ENCODE measurements around the gene CISD2. TPM values are rescaled to one million over a fixed set of nuclear protein-coding genes. Genes with fewer than 3 reads are reported as not detected.

CISD2 gene, protein sequence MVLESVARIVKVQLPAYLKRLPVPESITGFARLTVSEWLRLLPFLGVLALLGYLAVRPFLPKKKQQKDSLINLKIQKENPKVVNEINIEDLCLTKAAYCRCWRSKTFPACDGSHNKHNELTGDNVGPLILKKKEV
- 32.5 and 40.0 TPM in 2 replicates for total RNA-seq

DNA sequence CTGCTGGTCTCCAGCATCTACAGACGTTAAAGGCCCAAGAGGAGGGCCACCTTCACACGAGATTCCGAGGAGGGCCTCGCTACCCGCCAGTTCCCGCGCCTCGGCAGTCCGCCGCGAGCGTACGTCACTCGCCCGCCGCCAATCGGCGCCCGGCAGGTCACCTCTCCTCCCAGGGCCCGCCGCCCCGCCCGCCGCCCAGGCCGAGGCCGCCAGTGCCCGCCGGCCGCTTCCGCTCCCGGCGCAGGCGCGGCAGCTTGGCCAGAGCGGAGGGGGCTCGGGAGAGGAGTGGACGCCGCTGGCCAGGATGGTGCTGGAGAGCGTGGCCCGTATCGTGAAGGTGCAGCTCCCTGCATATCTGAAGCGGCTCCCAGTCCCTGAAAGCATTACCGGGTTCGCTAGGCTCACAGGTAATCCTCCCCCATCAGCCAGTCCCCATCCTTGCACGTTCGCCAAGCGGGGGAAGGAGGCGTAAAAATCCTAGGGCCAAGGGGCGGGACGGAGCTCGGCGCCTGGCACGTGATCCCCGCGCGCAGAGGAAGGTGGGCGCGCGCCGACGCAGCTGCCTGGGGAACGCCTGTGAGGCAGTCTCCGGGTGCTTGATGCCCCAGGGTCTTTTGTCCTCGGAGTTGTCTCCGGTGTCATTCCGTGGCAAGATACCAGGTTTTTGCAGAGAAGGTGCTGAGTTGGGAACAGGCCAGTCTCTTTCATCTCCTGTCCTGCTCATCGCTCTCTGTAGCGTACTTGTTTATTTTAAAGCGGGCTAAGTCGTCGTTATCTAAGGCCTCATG is at the start of gene CISD2:
CISD2 (plus strand) TSS at position 212 of the 788 bp plus-strand sequence; CDS start at position 305, 93 bp downstream.

DNA sequence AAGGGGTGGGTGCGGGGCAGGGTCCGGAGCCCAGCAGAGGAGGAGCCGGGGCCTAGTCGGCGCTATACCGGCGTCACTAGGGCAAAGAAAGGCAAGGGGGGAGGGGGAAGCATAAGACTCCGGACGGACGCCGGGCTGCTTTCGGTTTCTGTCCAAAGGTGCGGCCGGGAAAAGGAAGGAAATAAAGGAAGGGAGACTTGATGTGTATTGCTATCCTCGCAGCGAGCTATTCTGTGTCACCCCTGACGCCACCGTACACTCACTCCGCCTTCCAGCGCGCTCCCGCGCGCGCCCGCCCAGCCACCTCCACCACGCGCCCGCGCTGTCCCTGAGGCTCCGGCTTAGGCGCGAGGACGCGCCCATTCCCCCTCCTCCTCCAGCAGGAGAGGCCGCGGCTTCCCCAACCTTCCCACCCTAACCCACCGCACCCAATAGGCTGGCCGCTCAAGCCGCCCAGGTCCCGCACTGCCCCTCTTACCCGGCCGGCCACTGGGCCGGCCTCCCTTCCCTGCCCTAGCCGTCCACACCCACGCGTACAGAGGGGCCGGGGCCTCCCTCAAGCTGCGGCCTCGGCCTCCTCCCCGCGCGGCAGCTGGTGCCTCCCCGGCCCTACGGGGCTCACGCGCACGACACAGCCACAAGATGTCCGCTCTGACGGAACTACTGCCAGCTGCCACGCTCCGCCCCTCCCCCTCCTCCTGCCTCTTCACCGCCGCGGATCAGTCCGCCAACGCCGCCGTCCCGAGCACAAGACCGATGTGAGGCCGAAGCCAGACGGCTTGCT is 41.7 kb upstream of the CISD2 start, which contains the start of gene UBE2D3:
UBE2D3 (minus strand) TSS at position 662 of the 784 bp plus-strand sequence. CDS start 1,043 bp downstream, outside the sequence.

Other genes with a start within 250 kb of the CISD2 start
- 43.1 and 109 TPM in 2 replicates for gene MANBA, start 108.0 kb upstream of the CISD2 start, total RNA-seq
- 267 and 317 TPM in 2 replicates for gene UBE2D3, start 41.4 kb upstream of the CISD2 start, total RNA-seq
- 0.14 and 1.4 TPM in 2 replicates for gene SLC9B1, start 150.7 kb downstream of the CISD2 start, total RNA-seq
- gene SLC9B2, start 207.8 kb downstream of the CISD2 start, total RNA-seq, result 10.8 and 13.0 TPM in 2 replicates
- gene BDH2, start 230.8 kb downstream of the CISD2 start, total RNA-seq, result 13.3 and 23.9 TPM in 2 replicates

Measured in nasal cavity respiratory epithelium epithelial cell of viscerocranial mucosa (primary cell).